ENCODE results near the gene LCLAT1.

The LCLAT1 gene

GRCh38 chr2:30447149-30448045, at the start of gene LCLAT1:
TSS of gene LCLAT1 (plus strand) at chr2:30447246. CDS start at chr2:30525591, 78,345 bp downstream.
- no peak for FAIRE-seq

DNA sequence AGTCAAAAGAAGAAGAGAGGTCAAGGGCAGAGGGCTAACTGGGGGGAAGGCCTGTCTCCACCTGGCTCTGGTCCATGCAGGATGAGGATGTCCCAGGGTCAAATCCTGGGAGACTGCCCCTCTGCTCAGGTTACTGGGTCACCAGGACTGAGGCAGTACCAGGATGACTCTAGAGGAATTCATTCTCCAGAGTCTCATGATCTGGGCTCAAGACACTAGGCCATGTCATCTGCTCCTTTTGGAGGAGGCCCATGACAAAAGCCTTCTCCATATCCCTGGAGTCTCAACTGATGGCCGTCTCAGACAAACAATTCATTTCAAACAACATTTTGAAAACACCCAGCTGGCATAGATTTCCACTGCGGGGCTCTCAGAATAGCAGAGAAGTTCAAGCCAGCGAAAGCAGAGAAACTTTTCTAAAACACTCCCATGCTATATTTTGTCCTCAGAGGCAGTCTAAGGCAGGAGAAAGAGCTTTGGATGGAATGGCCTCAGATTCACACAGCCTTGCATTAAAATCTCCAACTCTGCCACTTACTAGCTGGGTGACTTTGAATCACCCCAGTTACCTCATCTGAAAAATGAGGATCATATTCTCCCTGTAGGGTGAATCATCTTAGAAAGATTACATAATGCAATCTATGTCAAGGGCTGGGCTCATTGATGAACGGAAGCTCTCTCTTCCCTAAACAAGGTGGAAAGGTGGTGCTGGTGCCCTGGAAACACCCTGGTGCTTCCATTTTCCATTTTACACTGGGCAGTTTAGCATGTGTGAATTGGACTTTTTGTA, 48.8 kb upstream of the LCLAT1 start:
- no peak for FAIRE-seq

- FAIRE-seq, result no peak
These were observed 46.7 kb upstream of the LCLAT1 start for GRCh38 chr2:30400151-30400954.

- no peak for FAIRE-seq
These were observed 44.4 kb upstream of the LCLAT1 start for GRCh38 chr2:30402441-30403182.

DNA sequence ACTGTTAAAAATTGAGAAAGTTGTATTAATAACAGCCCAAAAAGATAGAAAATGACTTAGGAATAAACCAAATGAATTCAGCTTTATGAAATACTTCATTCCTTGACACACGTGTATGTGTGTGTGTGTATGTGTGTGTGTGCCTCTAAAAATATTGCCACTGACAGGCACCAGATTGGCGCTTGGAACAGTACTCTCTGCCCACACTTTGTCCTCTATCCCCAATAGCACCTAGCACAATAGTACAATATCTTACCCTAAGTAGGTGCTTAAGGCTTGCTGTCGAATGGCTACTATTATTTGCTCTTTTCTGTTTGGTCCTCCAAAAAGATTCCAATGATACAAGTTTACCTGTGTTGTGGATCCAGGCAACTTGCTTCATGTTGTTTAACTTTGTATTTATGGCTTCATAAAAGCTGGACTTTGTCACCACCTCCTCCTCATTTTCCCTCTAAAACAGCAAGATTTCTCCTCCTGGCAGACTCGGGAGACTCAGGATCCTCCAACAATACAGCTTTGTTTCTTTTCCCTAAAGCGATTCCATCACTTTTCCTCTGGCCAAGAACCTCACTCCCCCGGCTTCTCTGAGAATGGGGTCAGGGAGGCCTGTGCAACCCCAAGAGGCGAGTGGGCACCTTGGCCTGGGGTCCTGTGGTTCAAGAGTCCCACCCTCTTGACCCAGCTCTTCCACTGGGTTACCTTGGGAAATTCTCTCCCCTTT, 43.3 kb upstream of the LCLAT1 start:
- FAIRE-seq, result no peak

DNA sequence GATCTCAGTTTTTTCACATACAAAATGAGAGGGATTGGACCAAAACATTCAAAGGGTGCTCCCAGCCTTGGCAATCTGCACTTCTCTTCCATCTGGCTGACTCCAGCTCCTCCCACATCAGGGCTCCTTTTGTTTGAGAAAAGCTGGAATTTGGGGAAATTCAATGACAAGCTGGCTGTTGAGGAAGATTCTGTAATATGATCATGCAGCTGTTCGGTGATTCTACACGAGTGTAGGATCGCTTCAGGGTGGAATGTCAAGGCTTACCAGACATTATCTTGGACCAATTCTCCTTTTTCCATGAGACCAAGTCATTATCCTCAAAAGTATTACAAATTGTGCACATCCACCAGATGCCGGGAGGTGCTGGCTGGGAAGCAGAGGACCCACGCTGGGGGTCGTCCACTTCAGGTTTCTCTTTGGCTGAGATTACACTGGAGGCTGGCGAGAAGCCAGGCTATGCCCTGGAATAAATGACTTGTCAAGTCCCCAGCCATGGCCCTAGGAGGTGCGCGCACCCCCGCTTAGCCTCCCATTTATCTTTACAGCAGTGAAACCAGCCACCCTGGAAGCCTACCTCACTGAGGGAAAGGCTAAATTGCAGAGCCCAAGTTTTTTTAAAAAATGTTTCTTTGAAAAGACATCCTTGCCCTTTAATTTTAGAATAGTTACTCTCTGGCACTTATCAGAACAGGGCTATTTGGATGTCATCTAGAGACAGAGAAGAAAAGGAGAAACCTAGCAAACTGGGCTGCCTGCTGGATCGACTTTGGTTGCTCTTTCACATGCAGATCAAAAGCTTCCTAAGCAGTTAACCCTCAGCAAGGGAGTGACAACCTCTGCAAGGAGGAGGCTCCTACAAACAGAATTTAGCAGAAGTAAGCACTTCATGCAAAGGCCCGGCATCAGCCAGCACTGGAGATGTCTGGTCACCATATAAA, 42.5 kb upstream of the LCLAT1 start:
- FAIRE-seq, result peak; percentile 29

DNA sequence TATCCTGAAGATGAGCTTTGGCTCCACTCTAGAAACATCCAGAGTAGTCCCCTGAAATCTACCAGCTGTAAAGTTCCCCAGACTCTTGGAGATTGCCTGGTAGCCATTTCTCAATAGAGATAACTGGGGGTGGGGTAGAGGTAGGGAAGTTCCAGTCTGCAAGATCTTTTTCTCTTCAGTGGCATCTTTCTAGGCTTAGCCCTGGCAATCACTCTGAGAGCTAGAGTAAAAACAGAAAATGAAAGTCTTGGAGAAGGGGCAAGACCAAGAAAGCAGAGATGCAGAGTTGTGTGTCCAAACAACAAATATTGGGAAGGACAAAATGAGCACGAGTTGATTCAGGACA, 41.8 kb upstream of the LCLAT1 start:
- no peak for FAIRE-seq

DNA sequence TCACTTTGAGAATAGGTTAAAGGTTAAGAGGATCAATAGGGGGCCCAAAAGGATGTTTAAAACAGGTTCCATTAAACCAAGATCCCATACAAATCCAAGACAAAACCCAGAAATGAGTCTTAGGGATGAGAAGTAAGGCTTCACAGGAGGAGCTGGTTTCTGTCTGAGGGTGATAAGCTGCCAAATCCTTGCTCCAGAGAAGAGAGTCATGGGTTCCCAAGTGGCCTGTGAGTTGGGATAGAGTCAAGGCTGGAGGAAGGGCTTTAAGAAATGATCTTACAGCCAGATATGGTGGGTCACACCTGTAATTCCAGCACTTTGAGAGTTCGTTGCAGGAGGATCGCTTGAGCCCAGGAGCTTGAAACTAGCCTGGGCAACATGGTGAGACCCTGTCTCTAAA, 40.2 kb upstream of the LCLAT1 start:
- no peak for FAIRE-seq

GRCh38 chr2:30408961-30409387, 38.1 kb upstream of the LCLAT1 start:
- FAIRE-seq, result no peak

DNA sequence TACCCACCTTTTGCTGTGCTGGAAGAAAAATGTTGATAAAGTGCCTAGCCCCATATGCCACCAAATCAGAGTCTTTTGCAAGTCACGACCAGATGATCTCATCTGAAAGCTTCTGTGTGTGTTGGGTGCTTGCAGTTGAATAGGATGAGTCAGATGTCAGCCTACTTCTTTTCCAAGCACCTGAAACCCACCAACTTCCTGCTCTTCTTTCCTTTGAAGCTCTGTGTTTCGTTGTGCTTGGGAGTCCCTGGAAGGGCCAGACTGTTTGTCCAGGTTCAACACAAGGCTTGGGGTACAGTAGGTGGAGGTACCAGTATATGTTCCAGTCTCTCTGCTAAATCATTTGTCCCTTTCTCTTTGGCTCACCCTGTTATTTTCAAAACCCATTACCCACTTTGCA, 36.8 kb upstream of the LCLAT1 start:
- no peak for FAIRE-seq

DNA sequence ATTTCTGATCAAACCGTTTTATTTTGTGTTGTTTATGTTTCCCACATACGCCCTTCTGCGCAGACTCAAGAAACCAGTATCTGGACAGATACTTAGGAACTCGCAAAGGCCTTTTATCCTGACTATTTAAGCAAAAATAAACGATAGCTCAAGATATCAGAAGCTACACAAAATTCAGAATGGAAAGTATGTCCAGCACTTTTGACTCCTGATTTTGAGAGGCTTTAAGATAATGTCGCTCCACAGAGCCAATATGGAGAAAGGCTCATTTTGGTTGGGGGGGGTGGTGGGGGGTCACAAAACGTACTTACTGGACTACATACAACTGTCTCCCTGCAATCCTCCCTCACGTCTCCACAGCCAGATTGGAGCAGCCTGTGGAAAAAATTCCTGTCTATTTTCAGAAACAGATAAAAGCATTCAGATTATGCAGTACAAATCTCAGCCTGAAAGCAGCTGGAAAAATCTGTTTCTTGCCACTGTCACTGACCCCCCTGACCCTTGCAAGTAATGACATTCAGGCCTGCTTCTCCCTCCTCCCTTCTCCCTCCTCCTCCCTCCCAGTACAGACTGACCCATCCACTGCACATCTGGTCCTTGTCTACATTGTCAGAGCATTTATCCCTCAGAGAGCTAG, 34.9 kb upstream of the LCLAT1 start:
- FAIRE-seq, result peak; percentile 97

GRCh38 chr2:30412684-30413570, 34.1 kb upstream of the LCLAT1 start:
- peak; percentile 93 for FAIRE-seq

DNA sequence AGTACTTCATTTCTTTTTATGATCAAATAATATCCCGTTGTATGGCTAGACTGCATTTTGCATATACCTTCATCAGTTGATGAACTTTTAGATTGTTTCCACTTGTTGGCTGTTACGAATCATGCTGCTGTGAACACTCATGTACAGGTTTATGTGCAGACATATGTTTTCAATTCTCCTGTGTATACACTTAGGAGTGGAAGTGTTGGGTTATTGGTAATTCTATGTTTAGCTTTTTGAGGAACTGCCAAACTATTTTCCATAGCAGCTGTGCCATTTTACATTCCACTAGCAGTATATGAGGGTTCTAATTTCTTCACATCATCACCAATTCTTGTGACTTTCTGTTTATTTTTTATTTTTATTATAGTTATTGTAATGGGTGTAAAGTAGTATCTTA, 32.1 kb upstream of the LCLAT1 start:
- FAIRE-seq, result no peak

GRCh38 chr2:30417253-30417652, 29.8 kb upstream of the LCLAT1 start:
- FAIRE-seq, result no peak

- no peak for FAIRE-seq
These were observed 25.9 kb upstream of the LCLAT1 start for GRCh38 chr2:30421026-30421603.

DNA sequence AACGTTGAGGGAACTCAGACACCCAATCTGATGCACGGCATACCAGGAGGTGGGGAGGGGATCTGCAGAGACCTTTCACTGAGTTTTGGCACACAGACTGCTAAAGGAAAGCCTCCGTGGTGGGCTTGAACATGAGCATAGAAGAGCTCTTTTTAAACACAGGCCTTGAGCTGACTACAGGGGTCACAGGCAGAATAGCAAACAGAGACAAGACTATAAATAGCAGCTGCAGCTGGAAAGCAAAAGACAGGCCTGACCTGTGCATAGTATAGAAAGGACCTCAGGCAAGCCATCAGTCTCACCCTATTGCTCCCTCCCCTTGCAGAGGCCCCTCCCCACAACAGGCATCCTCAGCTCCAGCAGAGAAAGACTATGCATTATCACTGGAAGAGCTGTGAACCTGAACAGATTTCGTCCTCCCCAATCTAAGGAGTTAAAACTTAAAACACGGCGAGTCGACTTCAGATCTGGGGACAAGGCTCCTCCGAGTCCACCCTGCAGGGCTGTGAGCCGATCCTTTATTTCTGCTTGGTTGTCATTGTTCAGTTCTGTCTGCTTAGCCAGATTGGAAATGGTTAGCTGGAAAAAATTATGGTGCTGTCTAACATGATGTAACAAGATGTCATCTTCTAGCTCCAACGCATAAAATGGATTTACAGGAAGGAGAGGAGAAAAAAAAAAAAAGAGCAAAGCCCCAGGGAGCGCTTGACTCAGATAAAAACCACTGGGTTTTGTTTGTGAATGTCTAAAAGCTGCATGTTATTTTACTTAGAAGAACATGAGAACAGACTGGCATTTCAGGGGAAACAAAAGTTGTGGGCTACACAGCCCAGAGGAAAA, 25.2 kb upstream of the LCLAT1 start:
- FAIRE-seq, result no peak

DNA sequence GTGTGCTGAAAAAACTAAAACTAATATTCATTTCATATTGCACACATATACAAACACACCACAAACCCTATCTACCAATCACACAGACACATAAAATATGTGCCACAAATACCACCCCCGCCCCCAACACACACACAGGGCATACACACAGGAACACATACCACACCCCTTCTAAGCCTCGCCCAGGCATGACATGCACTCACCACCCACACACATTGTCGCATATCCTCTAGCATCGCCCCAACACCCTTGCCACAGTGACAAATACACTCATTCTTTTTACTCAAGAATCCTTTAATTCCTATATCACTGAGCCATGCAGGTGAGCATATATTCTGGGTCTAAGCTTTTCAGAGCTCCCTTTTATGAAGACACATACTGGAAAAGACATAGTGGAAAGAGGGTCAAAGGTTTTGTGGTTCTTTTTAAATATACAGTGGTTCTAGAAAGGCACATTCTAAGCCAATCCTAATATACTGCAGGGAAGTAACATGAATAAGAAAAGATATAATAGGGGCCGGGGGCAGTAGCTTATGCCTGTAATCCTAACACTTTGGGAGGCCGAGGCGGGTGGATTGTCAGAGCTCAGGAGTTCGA, 24.5 kb upstream of the LCLAT1 start:
- no peak for FAIRE-seq
